Endothelial cell (in vitro differentiated cells): ENCODE data around the gene RAB30. TPM values are rescaled to one million over a fixed set of nuclear protein-coding genes. Genes with fewer than 3 reads are reported as not detected.
"Not testable (repeated sequence)": the region's sequence is repeated elsewhere in the genome, so short reads cannot be mapped to it uniquely, and the experiment has no call there.

ENCODE experiments used
- DNase-seq: peaks from one replicate; pipeline ENCODE4 v3.0.0; 2021; ENCODE audit warnings: low spot score
- H3K27ac Mint-ChIP-seq: one replicate; pipeline ENCODE4 v1.8.0; 2021; ENCODE audit warnings: mixed read lengths, inconsistent platforms; ENCODE audit not compliant: unreplicated experiment
- H3K27me3 Mint-ChIP-seq: one replicate; pipeline ENCODE4 v1.8.0; 2021; ENCODE audit warnings: mild to moderate bottlenecking, moderate library complexity, mixed read lengths, inconsistent platforms; ENCODE audit not compliant: unreplicated experiment
- H3K36me3 Mint-ChIP-seq: one replicate; pipeline ENCODE4 v1.8.0; 2021; ENCODE audit warnings: mild to moderate bottlenecking, low read depth, mixed read lengths, inconsistent platforms; ENCODE audit not compliant: unreplicated experiment
- H3K4me1 Mint-ChIP-seq: one replicate; pipeline ENCODE4 v1.8.0; 2021; ENCODE audit warnings: mild to moderate bottlenecking, mixed read lengths, inconsistent platforms; ENCODE audit not compliant: unreplicated experiment
- H3K4me3 Mint-ChIP-seq: one replicate; pipeline ENCODE4 v1.8.0; 2021; ENCODE audit warnings: mild to moderate bottlenecking, mixed read lengths, inconsistent platforms; ENCODE audit not compliant: unreplicated experiment
- H3K9me3 Mint-ChIP-seq: one replicate; pipeline ENCODE4 v1.8.0; 2021; ENCODE audit warnings: mixed read lengths, inconsistent platforms; ENCODE audit not compliant: unreplicated experiment
- total RNA-seq: library from RNA; stranded (reverse); fragmentation: NEBNext Ultra II Directional; extraction: Animal tissue kit (Norgen Biotek cat#: 25700); gene quantifications from one replicate; pipeline ENCODE4 v1.2.1, GENCODE V29; 2021; ENCODE audit not compliant: unreplicated experiment
- TF ChIP-seq, protein P1 (sequence below): fragments of 200-600 bp; sonication (generic); IDR thresholded peaks from one replicate; pipeline ENCODE4 v1.5.0; 2021; ENCODE audit warnings: antibody characterized with exemption; ENCODE audit not compliant: unreplicated experiment

The RAB30 gene
- total RNA-seq, 1 donor from 2014 or later, result 18.6 TPM

DNA sequence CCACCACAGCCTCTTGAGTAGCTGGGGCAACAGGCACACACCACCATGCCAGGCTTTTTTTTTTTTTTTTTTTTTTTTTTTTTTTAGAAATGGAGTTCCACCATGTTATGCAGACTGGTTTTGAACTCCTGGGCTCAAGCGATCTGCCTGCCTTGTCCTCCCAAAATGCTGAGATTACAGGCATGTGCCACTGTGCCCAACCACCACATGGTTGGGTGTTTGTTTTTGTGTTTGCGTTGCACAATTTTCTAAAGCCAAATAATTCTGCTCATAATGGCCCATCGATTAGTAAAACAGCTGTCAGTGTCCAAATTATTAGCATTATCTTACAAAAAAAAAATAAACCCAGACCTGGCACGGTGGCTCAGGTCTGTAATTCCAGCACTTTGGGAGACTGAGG, 104.3 kb downstream of the RAB30 start:
- DNase-seq, result no peak
- TF ChIP-seq, protein P1, sequence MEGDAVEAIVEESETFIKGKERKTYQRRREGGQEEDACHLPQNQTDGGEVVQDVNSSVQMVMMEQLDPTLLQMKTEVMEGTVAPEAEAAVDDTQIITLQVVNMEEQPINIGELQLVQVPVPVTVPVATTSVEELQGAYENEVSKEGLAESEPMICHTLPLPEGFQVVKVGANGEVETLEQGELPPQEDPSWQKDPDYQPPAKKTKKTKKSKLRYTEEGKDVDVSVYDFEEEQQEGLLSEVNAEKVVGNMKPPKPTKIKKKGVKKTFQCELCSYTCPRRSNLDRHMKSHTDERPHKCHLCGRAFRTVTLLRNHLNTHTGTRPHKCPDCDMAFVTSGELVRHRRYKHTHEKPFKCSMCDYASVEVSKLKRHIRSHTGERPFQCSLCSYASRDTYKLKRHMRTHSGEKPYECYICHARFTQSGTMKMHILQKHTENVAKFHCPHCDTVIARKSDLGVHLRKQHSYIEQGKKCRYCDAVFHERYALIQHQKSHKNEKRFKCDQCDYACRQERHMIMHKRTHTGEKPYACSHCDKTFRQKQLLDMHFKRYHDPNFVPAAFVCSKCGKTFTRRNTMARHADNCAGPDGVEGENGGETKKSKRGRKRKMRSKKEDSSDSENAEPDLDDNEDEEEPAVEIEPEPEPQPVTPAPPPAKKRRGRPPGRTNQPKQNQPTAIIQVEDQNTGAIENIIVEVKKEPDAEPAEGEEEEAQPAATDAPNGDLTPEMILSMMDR, result no peak
- no peaks in the 10 kb centered on the region for H3K9me3 Mint-ChIP-seq
- no peaks in the 10 kb centered on the region for H3K4me1 Mint-ChIP-seq
- no peaks in the 10 kb centered on the region for H3K36me3 Mint-ChIP-seq
- H3K27ac Mint-ChIP-seq, result no peak overlapping the region
- no peak overlapping the region for H3K4me3 Mint-ChIP-seq
- no peaks in the 10 kb centered on the region for H3K27me3 Mint-ChIP-seq

- DNase-seq, H3K4me3 Mint-ChIP-seq, H3K27me3 Mint-ChIP-seq, H3K27ac Mint-ChIP-seq, H3K4me1 Mint-ChIP-seq, H3K36me3 Mint-ChIP-seq, H3K9me3 Mint-ChIP-seq: not testable (repeated sequence)
Measured at GRCh38 chr11:82962021-82962420, 109.7 kb downstream of the RAB30 start.

DNA sequence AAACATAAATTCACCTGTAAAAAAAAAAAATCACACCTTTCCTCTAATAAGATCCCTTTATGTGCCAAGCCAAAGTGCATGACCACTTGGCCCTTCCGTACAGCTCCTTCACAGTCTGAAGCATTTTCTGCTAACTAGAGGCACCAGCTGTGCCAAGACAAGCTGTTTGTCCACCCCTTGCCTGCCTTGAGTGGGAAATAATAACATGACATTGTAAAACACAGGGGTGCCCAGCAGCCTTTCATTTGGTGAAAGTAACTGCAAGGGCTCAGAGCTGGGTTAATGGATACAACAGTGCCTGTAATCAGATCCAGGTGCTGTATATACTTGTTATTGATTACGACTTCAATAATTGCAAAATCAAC, 110.9 kb downstream of the RAB30 start:
- H3K4me3 Mint-ChIP-seq, result no peak overlapping the region
- H3K4me1 Mint-ChIP-seq, result no peaks in the 10 kb centered on the region
- H3K27me3 Mint-ChIP-seq, result no peaks in the 10 kb centered on the region
- DNase-seq, result no peak
- H3K27ac Mint-ChIP-seq, result no peak overlapping the region
- H3K9me3 Mint-ChIP-seq, result no peaks in the 10 kb centered on the region
- no peaks in the 10 kb centered on the region for H3K36me3 Mint-ChIP-seq
- TF ChIP-seq, protein P1, result no peak

GRCh38 chr11:82959987-82960778, 111.5 kb downstream of the RAB30 start:
- no peaks in the 10 kb centered on the region for H3K9me3 Mint-ChIP-seq
- peaks cover 3% of the 10 kb centered on the region for H3K4me1 Mint-ChIP-seq
- H3K36me3 Mint-ChIP-seq, result no peaks in the 10 kb centered on the region
- DNase-seq, result no peak
- TF ChIP-seq, protein P1, result no peak
- H3K27ac Mint-ChIP-seq, result no peak overlapping the region
- H3K4me3 Mint-ChIP-seq, result no peak overlapping the region
- H3K27me3 Mint-ChIP-seq, result no peaks in the 10 kb centered on the region

DNA sequence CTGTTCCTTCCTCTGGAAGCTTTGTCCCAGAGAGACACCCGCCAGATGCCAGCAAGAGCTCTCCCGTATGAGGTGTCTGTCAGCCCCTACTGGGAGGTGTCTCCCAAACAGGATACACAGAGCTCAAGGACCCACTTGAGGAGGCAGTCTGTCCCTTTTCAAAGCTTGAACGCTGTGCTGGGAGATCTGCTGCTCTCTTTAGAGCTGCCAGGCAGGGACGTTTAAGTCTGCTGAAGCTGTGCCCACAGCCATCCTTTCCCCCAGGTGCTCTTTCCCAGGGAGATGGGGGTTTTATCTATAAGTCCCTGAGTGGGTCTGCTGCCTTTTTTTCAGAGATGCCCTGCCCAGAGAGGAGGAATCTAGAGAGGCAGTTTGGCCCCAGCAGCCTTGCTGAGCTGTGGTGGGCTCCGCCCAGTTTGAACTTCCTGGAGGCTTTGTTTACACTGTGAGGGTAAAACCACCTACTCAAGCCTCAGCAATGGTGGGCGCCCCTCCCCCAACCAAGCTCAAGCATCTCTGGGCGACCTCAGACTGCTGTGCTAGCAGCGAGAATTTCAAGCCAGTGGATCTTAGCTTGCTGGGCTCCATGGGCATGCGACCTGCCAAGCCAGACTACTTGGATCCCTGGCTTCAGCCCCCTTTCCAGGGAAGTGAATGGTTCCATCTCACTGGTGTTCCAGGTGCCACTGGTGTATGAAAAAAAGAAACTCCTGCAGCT, 115.8 kb downstream of the RAB30 start:
- not testable (repeated sequence) for H3K27me3 Mint-ChIP-seq, H3K27ac Mint-ChIP-seq, H3K4me3 Mint-ChIP-seq, H3K36me3 Mint-ChIP-seq, H3K4me1 Mint-ChIP-seq, DNase-seq, H3K9me3 Mint-ChIP-seq

- H3K36me3 Mint-ChIP-seq, DNase-seq, H3K27me3 Mint-ChIP-seq, H3K4me3 Mint-ChIP-seq, H3K9me3 Mint-ChIP-seq, H3K4me1 Mint-ChIP-seq, H3K27ac Mint-ChIP-seq: not testable (repeated sequence)
Measured at GRCh38 chr11:82950502-82950901, 121.2 kb downstream of the RAB30 start.
